ENCODE data around the gene ZNF557. TPM values are rescaled to one million over a fixed set of nuclear protein-coding genes. Genes with fewer than 3 reads are reported as not detected.
A peak's percentile ranks its signal among the peaks of the same experiment; 100 is the strongest.
"Not testable (repeated sequence)": the region's sequence is repeated elsewhere in the genome, so short reads cannot be mapped to it uniquely, and the experiment has no call there.

The ZNF557 gene
- 1 to 10 TPM; 7.9 to 9.9 (median 8.9) TPM for polyA plus RNA-seq (ENCODE audit: insufficient read length in 4 of 4)

- peak; percentile 90 to 93 (median 92) for DNase-seq (ENCODE audit: low read depth in 4 of 4, low spot score in 3 of 4)
Measured at GRCh38 chr19:7069042-7069903, at the start of gene ZNF557. Gene ZNF557 (plus strand): TSS chr19:7069703. CDS start chr19:7075075, 5,372 bp downstream.

- DNase-seq (ENCODE audit: low read depth in 4 of 4, low spot score in 3 of 4): not testable (repeated sequence)
Measured at GRCh38 chr19:7021331-7021730, 48.2 kb upstream of the ZNF557 start, which contains the start of gene MBD3L2B. Gene MBD3L2B (minus strand): TSS chr19:7021431. CDS start chr19:7021397, 34 bp downstream.

- DNase-seq (ENCODE audit: low read depth in 4 of 4, low spot score in 3 of 4): not testable (repeated sequence)
Measured at GRCh38 chr19:7028790-7029189, 40.7 kb upstream of the ZNF557 start.

- DNase-seq (ENCODE audit: low read depth in 4 of 4, low spot score in 3 of 4): not testable (repeated sequence)
Measured at GRCh38 chr19:7030278-7030677, 39.2 kb upstream of the ZNF557 start, which contains the start of gene MBD3L5. Gene MBD3L5 (plus strand): TSS chr19:7030578. CDS start chr19:7030612, 34 bp downstream.

- DNase-seq (ENCODE audit: low read depth in 4 of 4, low spot score in 3 of 4): not testable (repeated sequence)
Measured at GRCh38 chr19:7040079-7040478, 29.4 kb upstream of the ZNF557 start, which contains the start of gene MBD3L4. Gene MBD3L4 (minus strand): TSS chr19:7040179. CDS start chr19:7040144, 35 bp downstream.

GRCh38 chr19:7041563-7041962, 27.9 kb upstream of the ZNF557 start:
- not testable (repeated sequence) for DNase-seq (ENCODE audit: low read depth in 4 of 4, low spot score in 3 of 4)

- DNase-seq (ENCODE audit: low read depth in 4 of 4, low spot score in 3 of 4): not testable (repeated sequence)
Measured at GRCh38 chr19:7049021-7049420, 20.5 kb upstream of the ZNF557 start, which contains the start of gene MBD3L2. Gene MBD3L2 (plus strand): TSS chr19:7049321. CDS start chr19:7049374, 53 bp downstream.

GRCh38 chr19:7051421-7051820, 18.1 kb upstream of the ZNF557 start:
- not testable (repeated sequence) for DNase-seq (ENCODE audit: low read depth in 4 of 4, low spot score in 3 of 4)

- not testable (repeated sequence) for DNase-seq (ENCODE audit: low read depth in 4 of 4, low spot score in 3 of 4)
Measured at GRCh38 chr19:7052896-7053295, 16.6 kb upstream of the ZNF557 start.

- not testable (repeated sequence) for DNase-seq (ENCODE audit: low read depth in 4 of 4, low spot score in 3 of 4)
Measured at GRCh38 chr19:7054635-7055368, 14.7 kb upstream of the ZNF557 start.

- DNase-seq (ENCODE audit: low read depth in 4 of 4, low spot score in 3 of 4): not testable (repeated sequence)
Measured at GRCh38 chr19:7055679-7056078, 13.8 kb upstream of the ZNF557 start.

GRCh38 chr19:7056371-7056770, 13.1 kb upstream of the ZNF557 start:
- not testable (repeated sequence) for DNase-seq (ENCODE audit: low read depth in 4 of 4, low spot score in 3 of 4)

GRCh38 chr19:7058576-7058975, 10.9 kb upstream of the ZNF557 start, which contains the start of gene MBD3L3:
Gene MBD3L3 (minus strand): TSS chr19:7058676. CDS start chr19:7058605, 71 bp downstream.
- DNase-seq (ENCODE audit: low read depth in 4 of 4, low spot score in 3 of 4): not testable (repeated sequence)

- not testable (repeated sequence) for DNase-seq (ENCODE audit: low read depth in 4 of 4, low spot score in 3 of 4)
Measured at GRCh38 chr19:7059977-7060376, 9.5 kb upstream of the ZNF557 start.

GRCh38 chr19:7063339-7063738, 6.2 kb upstream of the ZNF557 start:
- DNase-seq (ENCODE audit: low read depth in 4 of 4, low spot score in 3 of 4): no peak

- no peak for DNase-seq (ENCODE audit: low read depth in 4 of 4, low spot score in 3 of 4)
Measured at GRCh38 chr19:7063764-7064418, 5.6 kb upstream of the ZNF557 start.

- DNase-seq (ENCODE audit: low read depth in 4 of 4, low spot score in 3 of 4): not testable (repeated sequence)
Measured at GRCh38 chr19:7067122-7067521, 2.4 kb upstream of the ZNF557 start.

- DNase-seq (ENCODE audit: low read depth in 4 of 4, low spot score in 3 of 4): no peak
Measured at GRCh38 chr19:7067716-7068115, 1.8 kb upstream of the ZNF557 start.

GRCh38 chr19:7068599-7068998, 904 bp upstream of the ZNF557 start:
- DNase-seq (ENCODE audit: low read depth in 4 of 4, low spot score in 3 of 4): no peak

- DNase-seq (ENCODE audit: low read depth in 4 of 4, low spot score in 3 of 4): no peak
Measured at GRCh38 chr19:7069904-7070226, 362 bp downstream of the ZNF557 start.

All from left renal pelvis (tissue), 4 donors.